Testis (tissue), 2 donors: ENCODE results near the gene SPRED1.

Source experiments
- CTCF ChIP-seq, 3 experiments: fragments of 450-650 bp in 2 of 3; fragments of 200-600 bp in 1 of 3; sonication (generic) in 1 of 3; IDR thresholded peaks; one replicate each; pipeline ENCODE4 v1.5.1; 2016 to 2019; ENCODE audit warnings: antibody characterized with exemption in 3 of 3, mild to moderate bottlenecking in 2 of 3, moderate library complexity in 1 of 3
- POLR2A ChIP-seq: fragments of 450-650 bp; IDR thresholded peaks from one replicate; pipeline ENCODE4 v1.6.1; 2017; ENCODE audit warnings: antibody characterized with exemption, mild to moderate bottlenecking, moderate library complexity

DNA sequence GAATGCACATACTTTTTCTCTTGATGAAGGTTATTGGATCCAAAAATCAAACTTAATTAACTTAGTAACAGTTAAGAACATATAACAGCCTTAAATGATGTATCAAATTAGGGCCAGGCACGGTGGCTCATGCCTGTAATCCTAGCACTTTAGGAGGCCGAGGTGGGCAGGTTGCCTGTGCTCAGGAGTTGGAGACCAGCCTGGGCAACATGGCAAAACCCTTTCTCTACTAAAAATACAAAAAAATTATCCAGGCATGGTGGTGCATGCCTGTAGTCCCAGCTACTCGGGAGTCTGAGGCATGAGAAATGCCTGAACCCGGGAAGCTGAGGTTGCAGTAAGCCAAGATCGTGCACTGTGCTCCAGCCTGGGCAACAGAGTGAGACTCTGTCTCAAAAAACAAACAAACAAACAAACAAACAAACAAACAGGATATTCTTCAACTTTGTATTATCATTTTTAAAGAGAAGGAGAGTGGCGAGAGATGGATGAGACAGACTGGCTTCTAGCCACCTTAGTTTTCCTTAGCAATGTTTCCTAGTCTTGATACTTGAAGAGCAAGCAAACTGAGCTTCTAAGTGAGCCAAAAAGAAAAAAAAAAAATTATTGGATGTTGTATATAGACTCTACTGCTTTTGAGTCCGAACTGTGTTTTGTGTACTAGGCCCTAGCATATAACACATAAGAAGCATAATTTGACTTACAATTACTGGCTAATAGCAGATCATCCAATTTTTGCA, 13.8 kb downstream of the SPRED1 start:
- TF ChIP-seq CTCF (IDR thresholded peaks at IDR 0.05) = no peak
- no peak for TF ChIP-seq POLR2A
